A673 (cell line): ENCODE results near the gene CA6.

ENCODE experiments used
- EZH2 ChIP-seq: fragments of 200-600 bp; sonication (generic); IDR thresholded peaks from 2 replicates; pipeline ENCODE4 v1.6.1; 2017; ENCODE audit warnings: borderline replicate concordance, low read depth, mild to moderate bottlenecking, mixed read lengths, antibody characterized with exemption, low read length; ENCODE audit not compliant: poor library complexity, severe bottlenecking
- TF ChIP-seq, protein P1 (sequence below): fragments of 300-800, 200-600 bp; sonication (generic); conservative IDR thresholded peaks from 2 replicates; pipeline ENCODE4 v1.5.1; 2017; ENCODE audit warnings: low read depth, mild to moderate bottlenecking, antibody characterized with exemption, low read length, moderate library complexity, mixed read lengths

DNA sequence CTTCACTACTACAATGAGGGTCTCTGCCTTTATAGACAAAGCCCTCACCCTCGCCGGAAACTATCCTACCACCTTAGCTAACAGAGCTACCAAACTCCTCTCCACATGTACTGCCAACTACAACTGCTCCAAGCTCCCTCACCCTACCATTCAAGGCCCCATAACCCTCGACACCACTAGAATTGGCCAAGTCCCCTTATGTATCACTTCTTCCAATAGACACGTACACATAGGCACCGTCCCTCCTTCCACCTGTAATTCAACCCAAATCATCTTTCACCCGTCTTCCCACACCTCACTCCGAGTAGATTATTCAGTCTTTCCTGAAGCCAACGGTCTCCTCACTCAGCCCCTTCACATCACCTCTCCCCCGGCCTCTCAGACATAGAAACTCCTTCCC lies 19.7 kb upstream of the CA6 start:
- TF ChIP-seq, protein P1, sequence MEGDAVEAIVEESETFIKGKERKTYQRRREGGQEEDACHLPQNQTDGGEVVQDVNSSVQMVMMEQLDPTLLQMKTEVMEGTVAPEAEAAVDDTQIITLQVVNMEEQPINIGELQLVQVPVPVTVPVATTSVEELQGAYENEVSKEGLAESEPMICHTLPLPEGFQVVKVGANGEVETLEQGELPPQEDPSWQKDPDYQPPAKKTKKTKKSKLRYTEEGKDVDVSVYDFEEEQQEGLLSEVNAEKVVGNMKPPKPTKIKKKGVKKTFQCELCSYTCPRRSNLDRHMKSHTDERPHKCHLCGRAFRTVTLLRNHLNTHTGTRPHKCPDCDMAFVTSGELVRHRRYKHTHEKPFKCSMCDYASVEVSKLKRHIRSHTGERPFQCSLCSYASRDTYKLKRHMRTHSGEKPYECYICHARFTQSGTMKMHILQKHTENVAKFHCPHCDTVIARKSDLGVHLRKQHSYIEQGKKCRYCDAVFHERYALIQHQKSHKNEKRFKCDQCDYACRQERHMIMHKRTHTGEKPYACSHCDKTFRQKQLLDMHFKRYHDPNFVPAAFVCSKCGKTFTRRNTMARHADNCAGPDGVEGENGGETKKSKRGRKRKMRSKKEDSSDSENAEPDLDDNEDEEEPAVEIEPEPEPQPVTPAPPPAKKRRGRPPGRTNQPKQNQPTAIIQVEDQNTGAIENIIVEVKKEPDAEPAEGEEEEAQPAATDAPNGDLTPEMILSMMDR = no peak
- TF ChIP-seq EZH2 = no peak
